GM23338 (cell line): Measurements from ENCODE around the gene COL4A5. TPM values are rescaled to one million over a fixed set of nuclear protein-coding genes. Genes with fewer than 3 reads are reported as not detected.

Source experiments
- ATAC-seq: fragments of 200-7000 bp; cut with Tn5 transposase; 3 replicates; pipeline ENCODE4 v1.9.1; 2020
- DNase-seq: peaks from one replicate; pipeline ENCODE4 v3.0.0-alpha.2; 2015; ENCODE audit warnings: low spot score
- H2AFZ ChIP-seq: fragments of 200-600 bp; sonication (generic); 2 replicates; pipeline ENCODE4 v1.8.0; 2016; ENCODE audit warnings: antibody characterized with exemption, mild to moderate bottlenecking, moderate library complexity
- H3F3A ChIP-seq: fragments of 200-600 bp; sonication (generic); replicated peaks from 2 replicates; pipeline ENCODE4 v1.8.0; 2017; ENCODE audit warnings: antibody characterized with exemption, mixed run types, low read depth
- H3K27ac ChIP-seq: fragments of 200-600 bp; sonication (generic); 2 replicates; pipeline ENCODE4 v1.6.1; 2016; ENCODE audit warnings: low read depth
- H3K27me3 ChIP-seq: fragments of 200-600 bp; sonication (generic); 2 replicates; pipeline ENCODE4 v1.8.0; 2016; ENCODE audit warnings: mild to moderate bottlenecking, mixed run types, moderate library complexity; ENCODE audit not compliant: insufficient read depth
- H3K36me3 ChIP-seq: fragments of 200-600 bp; sonication (generic); 2 replicates; pipeline ENCODE4 v1.8.0; 2016; ENCODE audit warnings: mild to moderate bottlenecking; ENCODE audit not compliant: insufficient read depth
- H3K4me1 ChIP-seq: fragments of 200-600 bp; sonication (generic); 2 replicates; pipeline ENCODE4 v1.8.0; 2016; ENCODE audit warnings: mild to moderate bottlenecking, moderate library complexity; ENCODE audit not compliant: insufficient read depth
- H3K4me2 ChIP-seq: fragments of 200-600 bp; sonication (generic); 2 replicates; pipeline ENCODE4 v1.7.1; 2017; ENCODE audit warnings: mixed run types
- H3K4me3 ChIP-seq: fragments of 200-600 bp; sonication (generic); 2 replicates; pipeline ENCODE4 v1.6.1; 2016; ENCODE audit warnings: mixed run types
- H3K79me2 ChIP-seq: fragments of 200-600 bp; sonication (generic); replicated peaks from 2 replicates; pipeline ENCODE4 v1.8.0; 2017; ENCODE audit warnings: mild to moderate bottlenecking; ENCODE audit not compliant: insufficient read depth
- H3K9me2 ChIP-seq: fragments of 200-600 bp; sonication (generic); 2 replicates; pipeline ENCODE4 v1.8.0; 2017; ENCODE audit not compliant: insufficient read depth
- H4K20me1 ChIP-seq: fragments of 200-600 bp; sonication (generic); replicated peaks from 2 replicates; pipeline ENCODE4 v1.8.0; 2017; ENCODE audit warnings: mild to moderate bottlenecking; ENCODE audit not compliant: insufficient read depth
- H3K27ac Mint-ChIP-seq: 2 replicates; pipeline ENCODE4 v1.8.0; 2020; ENCODE audit warnings: inconsistent platforms, mild to moderate bottlenecking, moderate library complexity, mixed read lengths
- H3K27me3 Mint-ChIP-seq: 3 replicates; pipeline ENCODE4 v1.8.0; 2022; ENCODE audit warnings: low read depth, mild to moderate bottlenecking, moderate library complexity, mixed read lengths, inconsistent platforms; ENCODE audit not compliant: insufficient read depth, poor library complexity
- H3K36me3 Mint-ChIP-seq: 3 replicates; pipeline ENCODE4 v1.8.0; 2021; ENCODE audit warnings: low read depth, mild to moderate bottlenecking, inconsistent platforms, moderate library complexity, mixed read lengths
- H3K4me1 Mint-ChIP-seq: 3 replicates; pipeline ENCODE4 v1.8.0; 2020; ENCODE audit warnings: mild to moderate bottlenecking, inconsistent platforms, mixed read lengths
- H3K4me3 Mint-ChIP-seq: 3 replicates; pipeline ENCODE4 v1.8.0; 2021; ENCODE audit warnings: moderate library complexity, mild to moderate bottlenecking, inconsistent platforms, mixed read lengths
- H3K9me3 Mint-ChIP-seq: 3 replicates; pipeline ENCODE4 v1.8.0; 2020; ENCODE audit warnings: moderate library complexity, mild to moderate bottlenecking, inconsistent platforms, mixed read lengths
- CREB1 ChIP-seq: fragments of 250-450 bp; sonication (Bioruptor Pico); IDR thresholded peaks from 2 replicates; pipeline ENCODE4 v1.5.0; 2020; ENCODE audit warnings: low read depth, mild to moderate bottlenecking, moderate library complexity
- CTCF ChIP-seq, 2 experiments: fragments of 200-600 bp in 1 of 2; sonication (generic) in 1 of 2; conservative IDR thresholded peaks; 2 replicates each; pipeline versions ENCODE4 v1.5.1 to v1.6.1; 2016 to 2017; ENCODE audit warnings: antibody characterized with exemption in 2 of 2, low read depth in 2 of 2, mild to moderate bottlenecking in 2 of 2, moderate library complexity in 1 of 2
- ETS1 ChIP-seq: IDR thresholded peaks from 2 replicates; pipeline ENCODE4 v1.6.1; 2016; ENCODE audit warnings: antibody characterized with exemption
- EZH2 ChIP-seq: fragments of 200-600 bp; sonication (generic); IDR thresholded peaks from one replicate; pipeline ENCODE4 v1.8.0; 2017; ENCODE audit warnings: antibody characterized with exemption, mild to moderate bottlenecking, low read depth; ENCODE audit not compliant: unreplicated experiment
- EZH2phosphoT487 ChIP-seq: fragments of 200-600 bp; sonication (generic); IDR thresholded peaks from one replicate; pipeline ENCODE4 v1.8.1; 2018; ENCODE audit warnings: antibody characterized with exemption; ENCODE audit not compliant: unreplicated experiment
- JUNB ChIP-seq: IDR thresholded peaks from one replicate; pipeline ENCODE4 v1.6.1; 2016; ENCODE audit warnings: antibody characterized with exemption; ENCODE audit not compliant: unreplicated experiment
- NANOG ChIP-seq: IDR thresholded peaks from 2 replicates; pipeline ENCODE4 v1.6.1; 2016; ENCODE audit warnings: antibody characterized with exemption, borderline replicate concordance
- POLR2AphosphoS5 ChIP-seq: IDR thresholded peaks from 2 replicates; pipeline ENCODE4 v1.6.1; 2016; ENCODE audit warnings: antibody characterized with exemption, low read depth
- REST ChIP-seq: IDR thresholded peaks from one replicate; pipeline ENCODE4 v1.6.1; 2018; ENCODE audit warnings: antibody characterized with exemption; ENCODE audit not compliant: unreplicated experiment
- STAT1 ChIP-seq: IDR thresholded peaks from one replicate; pipeline ENCODE4 v1.6.1; 2016; ENCODE audit warnings: antibody characterized with exemption; ENCODE audit not compliant: unreplicated experiment
- ZNF114 ChIP-seq: fragments of 250-450 bp; sonication (Bioruptor Pico); IDR thresholded peaks from 2 replicates; pipeline ENCODE4 v1.5.0; 2020; ENCODE audit warnings: mild to moderate bottlenecking, moderate library complexity
- ZNF331 ChIP-seq: fragments of 250-450 bp; sonication (Bioruptor Pico); IDR thresholded peaks from 2 replicates; pipeline ENCODE4 v1.5.0; 2020; ENCODE audit warnings: low read depth, mild to moderate bottlenecking, moderate library complexity
- ZNF462 ChIP-seq: fragments of 250-450 bp; sonication (Bioruptor Pico); IDR thresholded peaks from 2 replicates; pipeline ENCODE4 v1.5.0; 2020; ENCODE audit warnings: mild to moderate bottlenecking, moderate library complexity
- polyA plus RNA-seq: library from polyadenylated mRNA; unstranded; fragments of >200 nt; fragmentation: Nextera tagmentation; extraction: Ambion mirVana; gene quantifications from 2 replicates; pipeline ENCODE4 v1.2.1, GENCODE V29; 2016
- total RNA-seq: library from RNA; depleted of rRNA; stranded (reverse); fragments of >200 nt; shearing (Covaris generic); gene quantifications from 2 replicates; pipeline ENCODE4 v1.2.3, GENCODE V29; 2014

COL4A5 gene
- total and polyA plus RNA-seq, 2 experiments from 2014 or later: 15.5 to 48.1 TPM

- Histone ChIP-seq H2AFZ (no peak overlapping the region), H3K27me3 (no peaks in the 10 kb centered on the region), H4K20me1 (no peaks in the 10 kb centered on the region), H3K4me3 (no peak overlapping the region), H3F3A (no peaks in the 10 kb centered on the region), H3K9me2 (no peaks in the 10 kb centered on the region), H3K27ac (no peak overlapping the region), H3K79me2 (no peaks in the 10 kb centered on the region), H3K4me2 (no peak overlapping the region), H3K36me3 (no peaks in the 10 kb centered on the region), H3K4me1 (peaks cover 29% of the 10 kb centered on the region)
- TF ChIP-seq ZNF331 (no peak), NANOG (no peak), CREB1 (CRISPR knock-in tag) (no peak), EZH2phosphoT487 (no peak), ZNF114 (CRISPR knock-in tag) (no peak), JUNB (no peak), REST (no peak), ETS1 (no peak), ZNF462 (CRISPR knock-in tag) (no peak), EZH2 (no peak), CTCF (conservative IDR thresholded peaks at IDR 0.05; ENCODE audit: low read depth in 2 of 2) (no peak), STAT1 (no peak), POLR2AphosphoS5 (no peak)
- Mint-ChIP-seq H3K9me3 (no peaks in the 10 kb centered on the region), H3K4me1 (peaks cover 43% of the 10 kb centered on the region), H3K27ac (0 out of 2 replicates have a peak overlapping the region, but pooled peaks have one; percentile 32), H3K27me3 (peaks cover 2% of the 10 kb centered on the region), H3K4me3 (no peak overlapping the region), H3K36me3 (no peaks in the 10 kb centered on the region)
- DNase-seq (no peak), ATAC-seq (no peak)
Measured at GRCh38 chrX:108399418-108400165, 40.0 kb upstream of the COL4A5 start.
